RWPE2 (cell line): Measurements from ENCODE around the gene GLE1.
A peak's percentile ranks its signal among the peaks of the same experiment; 100 is the strongest.

Experiments used
- ATAC-seq: fragments of 200-7000 bp; cut with Tn5 transposase; 3 replicates; pipeline ENCODE4 v1.9.1; 2021; ENCODE audit warnings: low read depth
- DNase-seq: peaks from one replicate; pipeline ENCODE4 v3.0.0-alpha.2; 2020; ENCODE audit warnings: low spot score
- H3K27ac ChIP-seq: fragments of 450-650 bp; 2 replicates; pipeline ENCODE4 v1.5.1; 2017; ENCODE audit warnings: mild to moderate bottlenecking; ENCODE audit not compliant: poor library complexity, severe bottlenecking
- H3K27me3 ChIP-seq: fragments of 250-450 bp; sonication (Bioruptor Pico); 2 replicates; pipeline ENCODE4 v1.5.1; 2021; ENCODE audit warnings: mild to moderate bottlenecking, moderate library complexity; ENCODE audit not compliant: insufficient read depth, poor library complexity, severe bottlenecking
- H3K36me3 ChIP-seq: fragments of 250-450 bp; sonication (Bioruptor Pico); 2 replicates; pipeline ENCODE4 v1.5.1; 2020; ENCODE audit warnings: low read depth, mild to moderate bottlenecking, moderate library complexity
- H3K4me1 ChIP-seq: fragments of 250-450 bp; sonication (Bioruptor Pico); 2 replicates; pipeline ENCODE4 v1.5.1; 2021; ENCODE audit warnings: mild to moderate bottlenecking, moderate library complexity; ENCODE audit not compliant: insufficient read depth, poor library complexity, severe bottlenecking
- H3K4me3 ChIP-seq: fragments of 250-450 bp; sonication (Bioruptor Pico); 2 replicates; pipeline ENCODE4 v1.5.1; 2021; ENCODE audit warnings: mild to moderate bottlenecking, moderate library complexity; ENCODE audit not compliant: severe bottlenecking
- H3K9me3 ChIP-seq: fragments of 250-450 bp; sonication (Bioruptor Pico); 2 replicates; pipeline ENCODE4 v1.5.1; 2021; ENCODE audit warnings: mild to moderate bottlenecking, moderate library complexity; ENCODE audit not compliant: severe bottlenecking
- CTCF ChIP-seq: fragments of 450-650 bp; IDR thresholded peaks from one replicate; pipeline ENCODE4 v1.5.1; 2017; ENCODE audit warnings: mild to moderate bottlenecking, moderate library complexity; ENCODE audit not compliant: poor library complexity, severe bottlenecking

GLE1 gene

DNA sequence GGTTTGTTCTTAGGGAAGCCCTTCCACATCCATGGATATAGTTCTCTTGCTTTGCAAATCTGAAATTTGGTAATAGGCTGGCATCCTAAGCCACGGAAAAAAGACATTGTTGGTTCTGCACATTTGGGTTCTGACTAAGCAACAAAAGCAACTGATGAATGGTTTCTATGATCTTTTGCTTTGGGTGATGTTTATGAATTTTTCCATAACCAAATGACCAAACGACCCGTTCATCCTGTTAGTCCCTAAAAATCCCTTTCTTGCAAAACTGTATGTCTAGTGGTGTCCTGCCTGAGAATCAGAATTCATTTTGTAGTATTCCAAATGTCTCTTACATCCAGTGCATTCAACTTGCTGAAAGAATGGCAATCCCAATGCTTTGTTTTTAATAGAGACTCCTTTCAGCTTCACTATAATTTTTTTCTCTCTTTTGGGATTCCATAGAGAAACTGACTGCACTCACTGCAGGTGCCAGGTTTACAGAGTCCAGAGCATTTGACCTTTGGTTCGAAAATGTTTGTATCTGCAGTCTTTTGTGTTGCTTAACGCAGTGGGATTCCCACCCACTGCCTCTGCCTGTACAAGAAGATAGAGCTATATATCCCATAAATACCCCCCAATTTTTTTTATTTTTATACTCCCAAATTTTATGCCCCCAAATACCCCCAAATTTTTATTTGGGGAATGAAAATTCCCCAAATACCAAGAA, 52.6 kb downstream of the GLE1 start:
- no peak for ATAC-seq
- Histone ChIP-seq H3K27me3 (no peaks in the 10 kb centered on the region), H3K36me3 (peaks cover 12% of the 10 kb centered on the region), H3K9me3 (no peaks in the 10 kb centered on the region), H3K4me3 (no peak overlapping the region), H3K27ac (peak overlapping the region; percentile 75), H3K4me1 (peaks cover 46% of the 10 kb centered on the region)
- DNase-seq = no peak
- no peak for TF ChIP-seq CTCF

DNA sequence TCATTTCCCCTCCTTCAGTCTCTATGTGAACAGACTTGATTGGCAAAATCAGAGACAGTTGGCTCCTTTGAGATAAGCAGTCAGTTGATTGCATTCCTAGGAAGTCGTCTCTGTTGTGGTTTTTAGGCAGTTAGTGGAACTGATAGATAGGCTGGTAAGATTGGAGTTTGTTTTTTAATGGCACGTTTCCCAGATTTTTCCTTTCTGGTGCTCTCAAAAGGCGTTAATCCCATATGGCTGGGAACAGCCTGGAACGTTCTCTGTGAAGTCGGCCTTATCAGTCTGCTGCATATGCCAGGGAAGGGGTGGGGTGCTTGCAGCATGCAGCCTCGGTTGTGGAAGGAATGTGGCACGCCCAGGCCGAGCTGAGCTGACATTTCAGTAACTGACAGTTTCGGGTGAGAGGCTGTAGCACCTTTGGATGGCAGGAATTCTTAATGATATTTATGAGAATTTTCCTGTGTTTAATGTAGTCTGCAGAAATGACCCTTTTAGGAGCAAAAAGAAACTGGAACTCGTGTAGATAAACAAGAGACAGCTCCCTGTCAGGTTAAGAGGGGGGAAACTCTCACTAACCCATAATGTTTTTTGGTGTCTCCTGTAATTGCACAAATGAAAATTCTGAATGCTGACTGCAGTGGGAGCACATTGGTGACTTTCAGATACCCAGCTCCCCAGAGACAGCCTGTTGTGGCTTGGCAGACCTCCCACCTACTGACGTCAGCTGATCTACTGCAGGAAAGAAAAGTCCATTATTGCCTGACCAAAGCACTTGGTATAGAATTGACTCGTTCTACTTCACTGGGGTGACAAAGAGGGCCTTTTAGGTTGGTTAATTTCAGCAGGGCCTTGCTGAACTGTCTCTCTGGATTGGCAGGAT, 54.2 kb downstream of the GLE1 start:
- Histone ChIP-seq H3K27ac (peak overlapping the region; percentile 75), H3K4me3 (no peak overlapping the region), H3K9me3 (no peaks in the 10 kb centered on the region), H3K36me3 (peaks cover 18% of the 10 kb centered on the region), H3K4me1 (peaks cover 46% of the 10 kb centered on the region), H3K27me3 (no peaks in the 10 kb centered on the region)
- ATAC-seq (peak; percentile 80), DNase-seq (peak; percentile 68)
- TF ChIP-seq CTCF = no peak

GRCh38 chr9:128565578-128565977, 61.1 kb downstream of the GLE1 start:
- ATAC-seq (no peak), DNase-seq (no peak)
- Histone ChIP-seq H3K27me3 (no peaks in the 10 kb centered on the region), H3K4me1 (no peaks in the 10 kb centered on the region), H3K4me3 (no peak overlapping the region), H3K36me3 (peaks cover 66% of the 10 kb centered on the region), H3K27ac (no peak overlapping the region), H3K9me3 (no peaks in the 10 kb centered on the region)
- TF ChIP-seq CTCF = no peak

- no peak overlapping the region for H3K27ac ChIP-seq
- no peak for TF ChIP-seq CTCF
- H3K9me3 ChIP-seq = no peaks in the 10 kb centered on the region
- peaks cover 78% of the 10 kb centered on the region for H3K36me3 ChIP-seq
- H3K4me3 ChIP-seq = no peak overlapping the region
- no peak for DNase-seq
- ATAC-seq = no peak
- H3K4me1 ChIP-seq = no peaks in the 10 kb centered on the region
- H3K27me3 ChIP-seq = no peaks in the 10 kb centered on the region
Measured at GRCh38 chr9:128568470-128569078, 64.1 kb downstream of the GLE1 start.
